Parathyroid adenoma (tissue), 2 donors: ENCODE data around the gene HSD17B11.

ENCODE experiments used
- H2AFZ ChIP-seq: fragments of 300-600 bp; sonication (generic); one replicate; pipeline ENCODE4 v1.7.0; 2017; ENCODE audit warnings: antibody characterized with exemption, mild to moderate bottlenecking
- H3K27ac ChIP-seq: fragments of 300-600 bp; sonication (generic); one replicate; pipeline ENCODE4 v1.7.0; 2017
- H3K27me3 ChIP-seq: fragments of 300-600 bp; sonication (generic); one replicate; pipeline ENCODE4 v1.7.0; 2017; ENCODE audit warnings: low read length; ENCODE audit not compliant: control insufficient read depth, insufficient read depth
- H3K36me3 ChIP-seq: fragments of 300-600 bp; sonication (generic); one replicate; pipeline ENCODE4 v1.7.0; 2017; ENCODE audit warnings: low read length; ENCODE audit not compliant: control insufficient read depth, insufficient read depth
- H3K4me1 ChIP-seq: fragments of 300-600 bp; sonication (generic); one replicate; pipeline ENCODE4 v1.7.0; 2017; ENCODE audit warnings: control low read depth
- H3K4me2 ChIP-seq: fragments of 300-600 bp; sonication (generic); one replicate; pipeline ENCODE4 v1.7.0; 2017; ENCODE audit warnings: low read length
- H3K4me3 ChIP-seq: fragments of 300-600 bp; sonication (generic); one replicate; pipeline ENCODE4 v1.7.0; 2017; ENCODE audit warnings: low read depth, low read length
- H3K79me2 ChIP-seq: fragments of 300-600 bp; sonication (generic); one replicate; pipeline ENCODE4 v1.7.0; 2017; ENCODE audit warnings: control low read depth
- H3K9ac ChIP-seq: fragments of 300-600 bp; sonication (generic); one replicate; pipeline ENCODE4 v1.7.0; 2017; ENCODE audit warnings: mild to moderate bottlenecking
- H3K9me3 ChIP-seq: fragments of 300-600 bp; sonication (generic); one replicate; pipeline ENCODE4 v1.7.0; 2017; ENCODE audit warnings: low read length; ENCODE audit not compliant: control insufficient read depth
- CTCF ChIP-seq: fragments of 300-600 bp; sonication (generic); IDR thresholded peaks from one replicate; pipeline ENCODE4 v1.7.0; 2017; ENCODE audit warnings: antibody characterized with exemption, mild to moderate bottlenecking
- donor health status: primary hyperparathyroidism.

The HSD17B11 gene

GRCh38 chr4:87313756-87314155, 77.2 kb downstream of the HSD17B11 start:
- Histone ChIP-seq H3K9ac (no peak overlapping the region), H3K36me3 (no peaks in the 10 kb centered on the region), H3K27me3 (no peaks in the 10 kb centered on the region), H3K27ac (no peak overlapping the region), H3K4me1 (no peaks in the 10 kb centered on the region), H3K4me3 (no peak overlapping the region), H3K79me2 (no peaks in the 10 kb centered on the region), H3K9me3 (no peaks in the 10 kb centered on the region), H2AFZ (no peak overlapping the region), H3K4me2 (no peak overlapping the region)
- no peak for TF ChIP-seq CTCF

GRCh38 chr4:87311684-87312083, 79.3 kb downstream of the HSD17B11 start:
- Histone ChIP-seq H3K4me3 (no peak overlapping the region), H3K27ac (no peak overlapping the region), H3K79me2 (no peaks in the 10 kb centered on the region), H2AFZ (no peak overlapping the region), H3K4me1 (no peaks in the 10 kb centered on the region), H3K9ac (no peak overlapping the region), H3K4me2 (no peak overlapping the region), H3K9me3 (no peaks in the 10 kb centered on the region), H3K36me3 (no peaks in the 10 kb centered on the region), H3K27me3 (no peaks in the 10 kb centered on the region)
- TF ChIP-seq CTCF: no peak

GRCh38 chr4:87310691-87311335, 80.2 kb downstream of the HSD17B11 start:
- H3K79me2 ChIP-seq: no peaks in the 10 kb centered on the region
- H3K36me3 ChIP-seq: no peaks in the 10 kb centered on the region
- H3K4me1 ChIP-seq: no peaks in the 10 kb centered on the region
- no peak overlapping the region for H3K4me2 ChIP-seq
- no peak overlapping the region for H3K27ac ChIP-seq
- no peak overlapping the region for H3K4me3 ChIP-seq
- TF ChIP-seq CTCF: no peak
- H3K9me3 ChIP-seq: no peaks in the 10 kb centered on the region
- no peaks in the 10 kb centered on the region for H3K27me3 ChIP-seq
- H2AFZ ChIP-seq: no peak overlapping the region
- no peak overlapping the region for H3K9ac ChIP-seq

- Histone ChIP-seq H3K9ac (no peak overlapping the region), H3K79me2 (no peaks in the 10 kb centered on the region), H3K9me3 (no peaks in the 10 kb centered on the region), H3K4me2 (no peak overlapping the region), H3K27ac (no peak overlapping the region), H2AFZ (no peak overlapping the region), H3K27me3 (no peaks in the 10 kb centered on the region), H3K4me1 (no peaks in the 10 kb centered on the region), H3K4me3 (no peak overlapping the region), H3K36me3 (no peaks in the 10 kb centered on the region)
- TF ChIP-seq CTCF: no peak
These were observed 81.4 kb downstream of the HSD17B11 start for GRCh38 chr4:87309625-87310024.

- no peak overlapping the region for H3K9ac ChIP-seq
- no peak overlapping the region for H3K4me3 ChIP-seq
- no peak overlapping the region for H2AFZ ChIP-seq
- TF ChIP-seq CTCF: no peak
- H3K4me2 ChIP-seq: no peak overlapping the region
- no peaks in the 10 kb centered on the region for H3K79me2 ChIP-seq
- no peak overlapping the region for H3K27ac ChIP-seq
- no peaks in the 10 kb centered on the region for H3K4me1 ChIP-seq
- no peaks in the 10 kb centered on the region for H3K27me3 ChIP-seq
- no peaks in the 10 kb centered on the region for H3K36me3 ChIP-seq
- no peaks in the 10 kb centered on the region for H3K9me3 ChIP-seq
These were observed 84.9 kb downstream of the HSD17B11 start for GRCh38 chr4:87306056-87306455.
